OCI-LY7 (cell line): Measurements from ENCODE around the gene HNRNPD.
"Not testable (repeated sequence)": the region's sequence is repeated elsewhere in the genome, so short reads cannot be mapped to it uniquely, and the experiment has no call there.

Experiments used
- EZH2phosphoT487 ChIP-seq: fragments of 200-600 bp; sonication (generic); IDR thresholded peaks from 2 replicates; pipeline ENCODE4 v1.6.1; 2018; ENCODE audit warnings: low read depth, borderline replicate concordance, mild to moderate bottlenecking, mixed run types, antibody characterized with exemption, low read length, moderate library complexity, mixed read lengths
- TF ChIP-seq, protein P1 (sequence below): fragments of 200-600 bp; sonication (generic); conservative IDR thresholded peaks from 2 replicates; pipeline ENCODE4 v1.5.1; 2014; ENCODE audit warnings: mild to moderate bottlenecking, antibody characterized with exemption, low read length, moderate library complexity, mixed read lengths

- TF ChIP-seq, protein P1, sequence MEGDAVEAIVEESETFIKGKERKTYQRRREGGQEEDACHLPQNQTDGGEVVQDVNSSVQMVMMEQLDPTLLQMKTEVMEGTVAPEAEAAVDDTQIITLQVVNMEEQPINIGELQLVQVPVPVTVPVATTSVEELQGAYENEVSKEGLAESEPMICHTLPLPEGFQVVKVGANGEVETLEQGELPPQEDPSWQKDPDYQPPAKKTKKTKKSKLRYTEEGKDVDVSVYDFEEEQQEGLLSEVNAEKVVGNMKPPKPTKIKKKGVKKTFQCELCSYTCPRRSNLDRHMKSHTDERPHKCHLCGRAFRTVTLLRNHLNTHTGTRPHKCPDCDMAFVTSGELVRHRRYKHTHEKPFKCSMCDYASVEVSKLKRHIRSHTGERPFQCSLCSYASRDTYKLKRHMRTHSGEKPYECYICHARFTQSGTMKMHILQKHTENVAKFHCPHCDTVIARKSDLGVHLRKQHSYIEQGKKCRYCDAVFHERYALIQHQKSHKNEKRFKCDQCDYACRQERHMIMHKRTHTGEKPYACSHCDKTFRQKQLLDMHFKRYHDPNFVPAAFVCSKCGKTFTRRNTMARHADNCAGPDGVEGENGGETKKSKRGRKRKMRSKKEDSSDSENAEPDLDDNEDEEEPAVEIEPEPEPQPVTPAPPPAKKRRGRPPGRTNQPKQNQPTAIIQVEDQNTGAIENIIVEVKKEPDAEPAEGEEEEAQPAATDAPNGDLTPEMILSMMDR, result not testable (repeated sequence)
- not testable (repeated sequence) for TF ChIP-seq EZH2phosphoT487
Observed at GRCh38 chr4:82386312-82386711, 12.5 kb upstream of the HNRNPD start.
